WTC11 (cell line): ENCODE data around the gene SNX25. TPM values are rescaled to one million over a fixed set of nuclear protein-coding genes. Genes with fewer than 3 reads are reported as not detected.

Experiments
- ATAC-seq: fragments of 200-7000 bp; cut with Tn5 transposase; 2 replicates; pipeline ENCODE4 v1.10.0; 2021; ENCODE audit warnings: mild to moderate bottlenecking, moderate library complexity
- CTCF ChIA-PET: fragments of 300-600 bp; sonication (Branson Sonifier 250); formaldehyde crosslinking; loops from one replicate; lab custom pipeline; 2021; ENCODE audit warnings: antibody characterized with exemption; lab: Charles Lee
- POLR2A ChIA-PET: fragments of 350-600 bp; sonication (Branson Sonifier 250); formaldehyde crosslinking; loops from one replicate; lab custom pipeline; 2021; ENCODE audit warnings: antibody characterized with exemption; lab: Charles Lee
- DNase-seq: peaks from one replicate; pipeline ENCODE4 v3.0.0; 2021; ENCODE audit warnings: low spot score
- H3K27ac Mint-ChIP-seq: 2 replicates; pipeline ENCODE4 v1.8.0; 2021; ENCODE audit warnings: mixed read lengths
- H3K27me3 Mint-ChIP-seq: 2 replicates; pipeline ENCODE4 v1.8.0; 2021; ENCODE audit warnings: low read depth, mild to moderate bottlenecking, moderate library complexity, mixed read lengths
- H3K36me3 Mint-ChIP-seq: 2 replicates; pipeline ENCODE4 v1.8.0; 2021; ENCODE audit warnings: mixed read lengths
- H3K4me1 Mint-ChIP-seq: 2 replicates; pipeline ENCODE4 v1.8.0; 2022; ENCODE audit warnings: mixed read lengths
- H3K4me3 Mint-ChIP-seq: 2 replicates; pipeline ENCODE4 v1.8.0; 2021; ENCODE audit warnings: mild to moderate bottlenecking, moderate library complexity, mixed read lengths
- H3K9me3 Mint-ChIP-seq: 2 replicates; pipeline ENCODE4 v1.8.0; 2021; ENCODE audit warnings: mixed read lengths
- CTCF ChIP-seq: fragments of 200-600 bp; IDR thresholded peaks from 2 replicates; pipeline ENCODE4 v1.8.0; 2022; ENCODE audit warnings: antibody characterized with exemption
- E2F4 ChIP-seq: sonication (generic); formaldehyde crosslinking; IDR thresholded peaks from 2 replicates; pipeline ENCODE4 v1.8.1; 2022; ENCODE audit warnings: low read depth, mild to moderate bottlenecking, moderate library complexity, missing genetic modification reagents, borderline replicate concordance
- E2F5 ChIP-seq: sonication (generic); formaldehyde crosslinking; IDR thresholded peaks from 2 replicates; pipeline ENCODE4 v1.8.1; 2022; ENCODE audit warnings: mild to moderate bottlenecking, moderate library complexity, missing genetic modification reagents
- EMX1 ChIP-seq: fragments of 250-450 bp; sonication (Bioruptor Pico); IDR thresholded peaks from 2 replicates; pipeline ENCODE4 v1.8.0; 2021; ENCODE audit warnings: mild to moderate bottlenecking
- ETV6 ChIP-seq: sonication (generic); formaldehyde crosslinking; IDR thresholded peaks from 2 replicates; pipeline ENCODE4 v1.8.1; 2022; ENCODE audit warnings: mild to moderate bottlenecking, missing genetic modification reagents
- GABPB1 ChIP-seq: sonication (generic); formaldehyde crosslinking; IDR thresholded peaks from 2 replicates; pipeline ENCODE4 v1.8.1; 2023; ENCODE audit warnings: mild to moderate bottlenecking, missing genetic modification reagents
- KAT7 ChIP-seq: sonication (generic); formaldehyde crosslinking; IDR thresholded peaks from 2 replicates; pipeline ENCODE4 v1.8.1; 2023; ENCODE audit warnings: missing genetic modification reagents, mild to moderate bottlenecking, borderline replicate concordance
- RELA ChIP-seq: sonication (generic); formaldehyde crosslinking; IDR thresholded peaks from 2 replicates; pipeline ENCODE4 v1.8.1; 2022; ENCODE audit warnings: missing genetic modification reagents, mild to moderate bottlenecking, borderline replicate concordance
- SMAD3 ChIP-seq: sonication (generic); formaldehyde crosslinking; IDR thresholded peaks from 2 replicates; pipeline ENCODE4 v1.8.0; 2022; ENCODE audit warnings: missing genetic modification reagents, mild to moderate bottlenecking, borderline replicate concordance
- STAT6 ChIP-seq: sonication (generic); formaldehyde crosslinking; conservative IDR thresholded peaks from 2 replicates; pipeline ENCODE4 v1.8.1; 2023; ENCODE audit warnings: mild to moderate bottlenecking, low read depth, missing genetic modification reagents, moderate library complexity
- USF2 ChIP-seq: sonication (generic); formaldehyde crosslinking; IDR thresholded peaks from 2 replicates; pipeline ENCODE4 v1.8.1; 2023; ENCODE audit warnings: mild to moderate bottlenecking, missing genetic modification reagents, moderate library complexity
- ZNF532 ChIP-seq: fragments of 250-450 bp; sonication (Bioruptor Pico); IDR thresholded peaks from 2 replicates; pipeline ENCODE4 v1.9.0; 2021; ENCODE audit warnings: mild to moderate bottlenecking, borderline replicate concordance
- total RNA-seq: library from RNA; stranded (reverse); gene quantifications from 3 replicates; pipeline ENCODE4 v1.2.3, GENCODE V29; 2021
- TF ChIP-seq, protein P1 (sequence below): sonication (generic); formaldehyde crosslinking; IDR thresholded peaks from 2 replicates; pipeline ENCODE4 v1.8.0; 2022; ENCODE audit warnings: missing genetic modification reagents
- TF ChIP-seq, protein P2 (sequence below): sonication (generic); formaldehyde crosslinking; IDR thresholded peaks from 2 replicates; pipeline ENCODE4 v1.8.0; 2022; ENCODE audit warnings: mild to moderate bottlenecking, missing genetic modification reagents
- TF ChIP-seq, protein P3 (sequence below): sonication (generic); formaldehyde crosslinking; IDR thresholded peaks from 2 replicates; pipeline ENCODE4 v1.8.1; 2023; ENCODE audit warnings: mild to moderate bottlenecking, missing genetic modification reagents

The SNX25 gene
- total RNA-seq, 1 experiment from 2014 or later = 16.9 TPM

GRCh38 chr4:185229021-185229818, 19.8 kb downstream of the SNX25 start:
- POLR2A ChIA-PET = no interaction called here
- Mint-ChIP-seq H3K27me3 (no peaks in the 10 kb centered on the region), H3K4me3 (no peak overlapping the region), H3K9me3 (no peaks in the 10 kb centered on the region)
- ATAC-seq = peak; percentile 39; the same call in 1 of the 2 replicates
- TF ChIP-seq E2F4 (CRISPR knock-in tag) (no peak), GABPB1 (CRISPR knock-in tag) (no peak), STAT6 (CRISPR knock-in tag) (no peak), KAT7 (no peak), E2F5 (CRISPR knock-in tag) (no peak), EMX1 (no peak), SMAD3 (CRISPR knock-in tag) (no peak)
- TF ChIP-seq, protein P1, sequence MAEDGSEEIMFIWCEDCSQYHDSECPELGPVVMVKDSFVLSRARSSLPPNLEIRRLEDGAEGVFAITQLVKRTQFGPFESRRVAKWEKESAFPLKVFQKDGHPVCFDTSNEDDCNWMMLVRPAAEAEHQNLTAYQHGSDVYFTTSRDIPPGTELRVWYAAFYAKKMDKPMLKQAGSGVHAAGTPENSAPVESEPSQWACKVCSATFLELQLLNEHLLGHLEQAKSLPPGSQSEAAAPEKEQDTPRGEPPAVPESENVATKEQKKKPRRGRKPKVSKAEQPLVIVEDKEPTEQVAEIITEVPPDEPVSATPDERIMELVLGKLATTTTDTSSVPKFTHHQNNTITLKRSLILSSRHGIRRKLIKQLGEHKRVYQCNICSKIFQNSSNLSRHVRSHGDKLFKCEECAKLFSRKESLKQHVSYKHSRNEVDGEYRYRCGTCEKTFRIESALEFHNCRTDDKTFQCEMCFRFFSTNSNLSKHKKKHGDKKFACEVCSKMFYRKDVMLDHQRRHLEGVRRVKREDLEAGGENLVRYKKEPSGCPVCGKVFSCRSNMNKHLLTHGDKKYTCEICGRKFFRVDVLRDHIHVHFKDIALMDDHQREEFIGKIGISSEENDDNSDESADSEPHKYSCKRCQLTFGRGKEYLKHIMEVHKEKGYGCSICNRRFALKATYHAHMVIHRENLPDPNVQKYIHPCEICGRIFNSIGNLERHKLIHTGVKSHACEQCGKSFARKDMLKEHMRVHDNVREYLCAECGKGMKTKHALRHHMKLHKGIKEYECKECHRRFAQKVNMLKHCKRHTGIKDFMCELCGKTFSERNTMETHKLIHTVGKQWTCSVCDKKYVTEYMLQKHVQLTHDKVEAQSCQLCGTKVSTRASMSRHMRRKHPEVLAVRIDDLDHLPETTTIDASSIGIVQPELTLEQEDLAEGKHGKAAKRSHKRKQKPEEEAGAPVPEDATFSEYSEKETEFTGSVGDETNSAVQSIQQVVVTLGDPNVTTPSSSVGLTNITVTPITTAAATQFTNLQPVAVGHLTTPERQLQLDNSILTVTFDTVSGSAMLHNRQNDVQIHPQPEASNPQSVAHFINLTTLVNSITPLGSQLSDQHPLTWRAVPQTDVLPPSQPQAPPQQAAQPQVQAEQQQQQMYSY (CRISPR knock-in tag) = no peak
- TF ChIP-seq, protein P2, sequence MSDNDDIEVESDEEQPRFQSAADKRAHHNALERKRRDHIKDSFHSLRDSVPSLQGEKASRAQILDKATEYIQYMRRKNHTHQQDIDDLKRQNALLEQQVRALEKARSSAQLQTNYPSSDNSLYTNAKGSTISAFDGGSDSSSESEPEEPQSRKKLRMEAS (CRISPR knock-in tag) = no peak
- TF ChIP-seq, all 79 proteins: peak for 0
- no peaks in the 10 kb centered on the region for H3K4me1 Mint-ChIP-seq
- CTCF ChIA-PET = interaction anchor here (0.6 kb wide), 1 partner anchor 741 kb away, joined by 3 read pairs; no protein-coding TSS in a partner anchor
- no peak overlapping the region for H3K27ac Mint-ChIP-seq
- DNase-seq = no peak
- H3K36me3 Mint-ChIP-seq = no peaks in the 10 kb centered on the region

DNA sequence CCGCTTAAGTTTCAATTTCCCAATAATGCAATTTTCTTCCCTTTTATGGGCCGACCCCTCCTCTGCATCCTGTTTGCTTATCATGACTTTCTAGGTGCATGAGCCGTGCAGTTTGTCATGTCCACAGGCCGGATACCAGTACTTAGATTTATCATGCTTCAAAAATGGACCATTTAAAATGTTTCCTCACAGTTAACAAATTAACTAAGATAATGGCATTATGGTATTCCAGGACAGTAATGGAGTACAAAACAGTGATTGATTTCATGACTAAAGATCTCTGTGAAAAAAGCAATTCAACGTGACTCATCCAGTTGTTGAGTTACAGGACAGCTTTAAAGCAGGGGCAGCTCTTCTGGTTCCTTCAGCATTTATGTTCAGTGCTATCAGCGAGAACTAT, 23.0 kb downstream of the SNX25 start:
- H3K27ac Mint-ChIP-seq = no peak overlapping the region
- peaks cover under 1% of the 10 kb centered on the region; the same call in 1 of the 2 replicates for H3K36me3 Mint-ChIP-seq
- H3K9me3 Mint-ChIP-seq = no peaks in the 10 kb centered on the region
- peaks cover 13% of the 10 kb centered on the region for H3K4me1 Mint-ChIP-seq
- ChIA-PET POLR2A (interaction anchor here (0.5 kb wide), 1 partner anchor 23 kb away, joined by 3 read pairs; no protein-coding TSS in a partner anchor), CTCF (no interaction called here)
- no peaks in the 10 kb centered on the region for H3K27me3 Mint-ChIP-seq
- no peak overlapping the region for H3K4me3 Mint-ChIP-seq
- no peak for DNase-seq
- no peak for ATAC-seq
- TF ChIP-seq, protein P3, sequence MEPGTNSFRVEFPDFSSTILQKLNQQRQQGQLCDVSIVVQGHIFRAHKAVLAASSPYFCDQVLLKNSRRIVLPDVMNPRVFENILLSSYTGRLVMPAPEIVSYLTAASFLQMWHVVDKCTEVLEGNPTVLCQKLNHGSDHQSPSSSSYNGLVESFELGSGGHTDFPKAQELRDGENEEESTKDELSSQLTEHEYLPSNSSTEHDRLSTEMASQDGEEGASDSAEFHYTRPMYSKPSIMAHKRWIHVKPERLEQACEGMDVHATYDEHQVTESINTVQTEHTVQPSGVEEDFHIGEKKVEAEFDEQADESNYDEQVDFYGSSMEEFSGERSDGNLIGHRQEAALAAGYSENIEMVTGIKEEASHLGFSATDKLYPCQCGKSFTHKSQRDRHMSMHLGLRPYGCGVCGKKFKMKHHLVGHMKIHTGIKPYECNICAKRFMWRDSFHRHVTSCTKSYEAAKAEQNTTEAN = no peak
- no peak for TF ChIP-seq ETV6 (CRISPR knock-in tag)
- no peak for TF ChIP-seq ZNF532 (CRISPR knock-in tag)
- no peak for TF ChIP-seq USF2 (CRISPR knock-in tag)
- no peak for TF ChIP-seq CTCF
- no peak for TF ChIP-seq RELA (CRISPR knock-in tag)
